ENCODE results near the gene ROBO1.

ROBO1 gene

DNA sequence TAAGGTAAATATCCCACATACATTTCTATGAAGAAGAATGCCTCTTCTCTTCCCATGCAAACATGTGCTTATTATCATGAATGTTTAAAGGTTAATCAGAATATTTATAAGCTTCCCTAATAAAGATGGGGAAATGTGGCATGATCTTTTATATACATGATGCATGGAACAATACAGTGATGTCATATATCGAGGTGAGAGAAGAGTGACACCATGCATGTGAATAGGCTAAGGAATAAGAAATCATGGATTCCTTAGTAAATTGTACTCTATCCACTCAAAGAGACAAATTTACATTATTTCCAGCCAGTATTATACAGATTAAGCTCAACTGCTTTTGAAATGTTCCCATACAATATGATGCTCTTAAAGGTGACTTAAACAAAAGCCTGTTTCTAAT, 1035.3 kb downstream of the ROBO1 start:
- DNase-seq, result no peak

DNA sequence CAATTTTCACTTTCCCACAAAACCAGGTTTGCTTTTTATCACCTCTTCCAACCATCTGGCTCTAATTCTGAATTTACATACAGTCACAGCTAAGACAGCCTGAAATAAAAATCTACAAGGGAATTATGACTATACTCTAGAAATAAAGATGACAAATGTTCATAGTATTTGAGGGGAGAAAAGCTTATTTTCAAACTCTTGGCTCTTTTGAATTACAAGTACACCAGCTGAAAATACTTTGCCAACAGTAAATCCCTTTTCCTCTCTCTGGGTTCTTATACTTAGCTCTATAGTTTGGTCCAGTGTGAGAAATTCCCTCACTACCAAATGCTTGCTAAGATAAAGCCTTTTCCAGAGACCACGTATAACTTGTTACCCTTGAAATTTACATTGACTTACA, 1037.9 kb downstream of the ROBO1 start:
- TF ChIP-seq EZH2 (optimal IDR thresholded peaks at IDR 0.05; ENCODE audit: low read depth, low read length) (no peak), EZH2phosphoT487 (IDR thresholded peaks at IDR 0.05; ENCODE audit: low read length) (no peak), CTCF (IDR thresholded peaks at IDR 0.05; ENCODE audit: low read length) (no peak)
- Histone ChIP-seq H3K4me3 (ENCODE audit: low read length) (no peak overlapping the region), H3K27ac (ENCODE audit: low read length) (no peak overlapping the region), H3K9me2 (replicated peaks; ENCODE audit: insufficient read depth, low read length) (no peaks in the 10 kb centered on the region), H4K20me1 (ENCODE audit: insufficient read depth, low read length) (no peaks in the 10 kb centered on the region), H3K79me2 (ENCODE audit: low read length) (no peaks in the 10 kb centered on the region), H3K9me3 (replicated peaks; ENCODE audit: insufficient read depth, low read length) (no peaks in the 10 kb centered on the region), H3K27me3 (replicated peaks; ENCODE audit: insufficient read depth, low read length) (no peaks in the 10 kb centered on the region), H3K36me3 (replicated peaks; ENCODE audit: insufficient read depth, low read length) (no peaks in the 10 kb centered on the region), H3K4me2 (ENCODE audit: low read depth, low read length) (no peak overlapping the region), H2AFZ (ENCODE audit: low read length) (no peak overlapping the region), H3K4me1 (ENCODE audit: low read length) (no peaks in the 10 kb centered on the region), H3F3A (ENCODE audit: insufficient read depth, low read length) (no peaks in the 10 kb centered on the region), H3K9ac (ENCODE audit: low read length) (no peak overlapping the region)
- DNase-seq, result no peak

More for the DNA sequence above, 1035.3 kb downstream of the ROBO1 start:
- H3K79me2 ChIP-seq (ENCODE audit: low read length), result no peaks in the 10 kb centered on the region
- H3K9ac ChIP-seq (ENCODE audit: low read length), result no peak overlapping the region
- TF ChIP-seq EZH2phosphoT487 (IDR thresholded peaks at IDR 0.05; ENCODE audit: low read length) (no peak), CTCF (IDR thresholded peaks at IDR 0.05; ENCODE audit: low read length) (no peak), EZH2 (optimal IDR thresholded peaks at IDR 0.05; ENCODE audit: low read depth, low read length) (no peak)
- H3K27me3 ChIP-seq (replicated peaks; ENCODE audit: insufficient read depth, low read length), result no peaks in the 10 kb centered on the region
- H3K36me3 ChIP-seq (replicated peaks; ENCODE audit: insufficient read depth, low read length), result no peaks in the 10 kb centered on the region
- H2AFZ ChIP-seq (ENCODE audit: low read length), result no peak overlapping the region
- no peaks in the 10 kb centered on the region for H4K20me1 ChIP-seq (ENCODE audit: insufficient read depth, low read length)
- no peaks in the 10 kb centered on the region for H3K9me3 ChIP-seq (replicated peaks; ENCODE audit: insufficient read depth, low read length)
- no peak overlapping the region for H3K27ac ChIP-seq (ENCODE audit: low read length)
- no peak overlapping the region for H3K4me2 ChIP-seq (ENCODE audit: low read depth, low read length)
- H3K9me2 ChIP-seq (replicated peaks; ENCODE audit: insufficient read depth, low read length), result no peaks in the 10 kb centered on the region
- no peaks in the 10 kb centered on the region for H3K4me1 ChIP-seq (ENCODE audit: low read length)
- H3K4me3 ChIP-seq (ENCODE audit: low read length), result no peak overlapping the region
- no peaks in the 10 kb centered on the region for H3F3A ChIP-seq (ENCODE audit: insufficient read depth, low read length)

GRCh38 chr3:78728406-78729145, 1039.2 kb downstream of the ROBO1 start:
- H3F3A ChIP-seq (ENCODE audit: insufficient read depth, low read length), result no peaks in the 10 kb centered on the region
- DNase-seq, result no peak
- TF ChIP-seq EZH2phosphoT487 (IDR thresholded peaks at IDR 0.05; ENCODE audit: low read length) (no peak), CTCF (IDR thresholded peaks at IDR 0.05; ENCODE audit: low read length) (no peak), EZH2 (optimal IDR thresholded peaks at IDR 0.05; ENCODE audit: low read depth, low read length) (no peak)
- H3K27ac ChIP-seq (ENCODE audit: low read length), result no peak overlapping the region
- no peak overlapping the region for H3K4me3 ChIP-seq (ENCODE audit: low read length)
- no peaks in the 10 kb centered on the region for H3K27me3 ChIP-seq (replicated peaks; ENCODE audit: insufficient read depth, low read length)
- H3K9ac ChIP-seq (ENCODE audit: low read length), result no peak overlapping the region
- no peaks in the 10 kb centered on the region for H3K9me2 ChIP-seq (replicated peaks; ENCODE audit: insufficient read depth, low read length)
- no peak overlapping the region for H3K4me2 ChIP-seq (ENCODE audit: low read depth, low read length)
- H3K9me3 ChIP-seq (replicated peaks; ENCODE audit: insufficient read depth, low read length), result no peaks in the 10 kb centered on the region
- H4K20me1 ChIP-seq (ENCODE audit: insufficient read depth, low read length), result no peaks in the 10 kb centered on the region
- no peaks in the 10 kb centered on the region for H3K79me2 ChIP-seq (ENCODE audit: low read length)
- H2AFZ ChIP-seq (ENCODE audit: low read length), result no peak overlapping the region
- H3K4me1 ChIP-seq (ENCODE audit: low read length), result no peaks in the 10 kb centered on the region
- H3K36me3 ChIP-seq (replicated peaks; ENCODE audit: insufficient read depth, low read length), result no peaks in the 10 kb centered on the region

Measured in MM.1S (cell line).